ENCODE measurements around the gene KDM6B. TPM values are rescaled to one million over a fixed set of nuclear protein-coding genes. Genes with fewer than 3 reads are reported as not detected.

The KDM6B gene
- total and polyA plus RNA-seq, 9 of the 15 experiments (the other 6 are each of a cell fraction or from before 2014, with no cell fraction given), result 0.01 to 22.9 (median 2.2) TPM

DNA sequence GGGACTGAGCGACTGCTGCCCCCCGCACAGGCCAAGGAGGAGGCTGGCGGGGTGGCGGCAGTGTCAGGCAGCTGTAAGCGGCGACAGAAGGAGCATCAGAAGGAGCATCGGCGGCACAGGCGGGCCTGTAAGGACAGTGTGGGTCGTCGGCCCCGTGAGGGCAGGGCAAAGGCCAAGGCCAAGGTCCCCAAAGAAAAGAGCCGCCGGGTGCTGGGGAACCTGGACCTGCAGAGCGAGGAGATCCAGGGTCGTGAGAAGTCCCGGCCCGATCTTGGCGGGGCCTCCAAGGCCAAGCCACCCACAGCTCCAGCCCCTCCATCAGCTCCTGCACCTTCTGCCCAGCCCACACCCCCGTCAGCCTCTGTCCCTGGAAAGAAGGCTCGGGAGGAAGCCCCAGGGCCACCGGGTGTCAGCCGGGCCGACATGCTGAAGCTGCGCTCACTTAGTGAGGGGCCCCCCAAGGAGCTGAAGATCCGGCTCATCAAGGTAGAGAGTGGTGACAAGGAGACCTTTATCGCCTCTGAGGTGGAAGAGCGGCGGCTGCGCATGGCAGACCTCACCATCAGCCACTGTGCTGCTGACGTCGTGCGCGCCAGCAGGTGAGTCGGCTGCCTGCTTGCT is 15.2 kb downstream of the KDM6B start (continued):
- TF ChIP-seq, protein P1, sequence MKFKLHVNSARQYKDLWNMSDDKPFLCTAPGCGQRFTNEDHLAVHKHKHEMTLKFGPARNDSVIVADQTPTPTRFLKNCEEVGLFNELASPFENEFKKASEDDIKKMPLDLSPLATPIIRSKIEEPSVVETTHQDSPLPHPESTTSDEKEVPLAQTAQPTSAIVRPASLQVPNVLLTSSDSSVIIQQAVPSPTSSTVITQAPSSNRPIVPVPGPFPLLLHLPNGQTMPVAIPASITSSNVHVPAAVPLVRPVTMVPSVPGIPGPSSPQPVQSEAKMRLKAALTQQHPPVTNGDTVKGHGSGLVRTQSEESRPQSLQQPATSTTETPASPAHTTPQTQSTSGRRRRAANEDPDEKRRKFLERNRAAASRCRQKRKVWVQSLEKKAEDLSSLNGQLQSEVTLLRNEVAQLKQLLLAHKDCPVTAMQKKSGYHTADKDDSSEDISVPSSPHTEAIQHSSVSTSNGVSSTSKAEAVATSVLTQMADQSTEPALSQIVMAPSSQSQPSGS (CRISPR knock-in tag; IDR thresholded peaks at IDR 0.05), result no peak
- TF ChIP-seq KDM1A (IDR thresholded peaks at IDR 0.05), result no peak

DNA sequence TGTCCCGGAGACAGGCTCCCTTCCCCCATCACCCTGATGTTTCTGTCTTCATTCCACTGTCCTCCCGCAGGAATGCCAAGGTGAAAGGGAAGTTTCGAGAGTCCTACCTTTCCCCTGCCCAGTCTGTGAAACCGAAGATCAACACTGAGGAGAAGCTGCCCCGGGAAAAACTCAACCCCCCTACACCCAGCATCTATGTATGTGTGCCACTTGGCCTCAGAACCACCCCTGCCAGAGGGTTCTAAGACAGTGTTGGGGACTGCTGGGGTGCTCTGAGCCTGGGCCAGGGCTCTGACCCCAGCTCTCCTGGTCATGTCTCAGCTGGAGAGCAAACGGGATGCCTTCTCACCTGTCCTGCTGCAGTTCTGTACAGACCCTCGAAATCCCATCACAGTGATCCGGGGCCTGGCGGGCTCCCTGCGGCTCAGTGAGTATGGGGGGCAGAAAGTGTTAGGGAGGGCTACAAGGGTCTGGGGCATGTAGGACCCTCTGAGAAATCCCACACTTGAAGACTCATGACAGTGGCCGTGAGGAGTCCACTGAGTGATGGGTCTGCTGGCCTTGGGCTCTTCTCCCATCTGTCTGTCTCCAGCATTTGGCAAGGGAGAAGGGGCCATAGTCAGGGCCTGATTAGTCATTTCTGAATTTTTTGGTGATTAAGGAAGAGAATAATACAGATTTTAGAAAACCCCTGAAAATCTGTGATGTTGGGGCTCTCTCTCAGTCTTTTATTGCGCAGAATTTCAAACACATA is 15.9 kb downstream of the KDM6B start:
- H3K9ac ChIP-seq (ENCODE audit: insufficient read depth in 1 of 2, low read depth in 2 of 2, low read length in 2 of 2), result no peak overlapping the region

More for the DNA sequence above, 15.9 kb downstream of the KDM6B start:
- Histone ChIP-seq H3K36me3 (ENCODE audit: control insufficient read depth, insufficient read depth, low read length) (peaks cover 71% of the 10 kb centered on the region; the same call in 2 of the 3 replicates), H3K4me2 (ENCODE audit: insufficient read depth, low read length) (no peak overlapping the region), H3K4me1 (replicated peaks in 1 of 2; ENCODE audit: control insufficient read depth in 2 of 2, insufficient read depth in 2 of 2, low read length in 2 of 2) (peaks cover 0 to 29% of the 10 kb centered on the region in 2 experiments; a peak in 3 of 5 replicates), H3K79me2 (ENCODE audit: control insufficient read depth, insufficient read depth, low read length) (peaks cover 8% of the 10 kb centered on the region), H3K9me3 (replicated peaks; ENCODE audit: control insufficient read depth, insufficient read depth, low read depth, low read length) (no peaks in the 10 kb centered on the region), H4K20me1 (replicated peaks; ENCODE audit: control insufficient read depth, insufficient read depth, low read length) (peaks cover 3% of the 10 kb centered on the region; the same call in 1 of the 2 replicates), H2AFZ (ENCODE audit: low read depth, low read length) (no peak overlapping the region), H3K27ac (ENCODE audit: extremely low read depth, low read depth, low read length) (no peak overlapping the region), H3K27me3 (ENCODE audit: control insufficient read depth in 2 of 2, insufficient read depth in 2 of 2, low read length in 2 of 2) (no peaks in the 10 kb centered on the region), H3K4me3 (no peak overlapping the region), H3K9me1 (ENCODE audit: control insufficient read depth, insufficient read depth, low read length) (peaks cover 3% of the 10 kb centered on the region)
- intact Hi-C loops (cut with micrococcal nuclease), result loop anchor here (10.0 kb wide), 1 partner anchor 105 kb away; no protein-coding TSS in a partner anchor
- in situ Hi-C loops (cut with MboI), result no loop called here
- DNase-seq (ENCODE audit: extremely low read depth in 1 of 4, low spot score in 3 of 4) (no peak), FAIRE-seq (no peak), ATAC-seq (no peak)
- TF ChIP-seq POLR2A (conservative IDR thresholded peaks at IDR 0.05) (no peak), ZNF696 (CRISPR knock-in tag; conservative IDR thresholded peaks at IDR 0.05) (no peak), ZNF140 (CRISPR knock-in tag; IDR thresholded peaks at IDR 0.05) (no peak), RBFOX2 (IDR thresholded peaks at IDR 0.05; ENCODE audit: low read depth, low read length) (0 out of 2 replicates have a peak, but pooled peaks have one; percentile 1), ZNF12 (CRISPR knock-in tag; IDR thresholded peaks at IDR 0.05) (no peak)
- TF ChIP-seq, protein P2, sequence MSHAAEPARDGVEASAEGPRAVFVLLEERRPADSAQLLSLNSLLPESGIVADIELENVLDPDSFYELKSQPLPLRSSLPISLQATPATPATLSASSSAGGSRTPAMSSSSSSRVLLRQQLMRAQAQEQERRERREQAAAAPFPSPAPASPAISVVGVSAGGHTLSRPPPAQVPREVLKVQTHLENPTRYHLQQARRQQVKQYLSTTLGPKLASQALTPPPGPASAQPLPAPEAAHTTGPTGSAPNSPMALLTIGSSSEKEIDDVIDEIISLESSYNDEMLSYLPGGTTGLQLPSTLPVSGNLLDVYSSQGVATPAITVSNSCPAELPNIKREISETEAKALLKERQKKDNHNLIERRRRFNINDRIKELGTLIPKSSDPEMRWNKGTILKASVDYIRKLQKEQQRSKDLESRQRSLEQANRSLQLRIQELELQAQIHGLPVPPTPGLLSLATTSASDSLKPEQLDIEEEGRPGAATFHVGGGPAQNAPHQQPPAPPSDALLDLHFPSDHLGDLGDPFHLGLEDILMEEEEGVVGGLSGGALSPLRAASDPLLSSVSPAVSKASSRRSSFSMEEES (CRISPR knock-in tag; IDR thresholded peaks at IDR 0.05), result no peak
- BruUV-seq (replicated peaks), result no TSS peak
- ChIA-PET CTCF (ENCODE audit: low intra/inter-chr PET ratio) (no interaction called here), POLR2A (interaction anchor here (1.4 kb wide), 1 partner anchor 8 kb away, joined by 8 read pairs; no protein-coding TSS in a partner anchor)
- 65% methylated on average over 2 of the region's 12 CpGs for WGBS (ENCODE audit: insufficient coverage, low coverage, missing lambda C conversion rate)

All from K562 (cell line).